ENCODE data around the gene SPPL2B.

GRCh38 chr19:2371656-2372055, 43.2 kb downstream of the SPPL2B start:
- TF ChIP-seq, protein P1, sequence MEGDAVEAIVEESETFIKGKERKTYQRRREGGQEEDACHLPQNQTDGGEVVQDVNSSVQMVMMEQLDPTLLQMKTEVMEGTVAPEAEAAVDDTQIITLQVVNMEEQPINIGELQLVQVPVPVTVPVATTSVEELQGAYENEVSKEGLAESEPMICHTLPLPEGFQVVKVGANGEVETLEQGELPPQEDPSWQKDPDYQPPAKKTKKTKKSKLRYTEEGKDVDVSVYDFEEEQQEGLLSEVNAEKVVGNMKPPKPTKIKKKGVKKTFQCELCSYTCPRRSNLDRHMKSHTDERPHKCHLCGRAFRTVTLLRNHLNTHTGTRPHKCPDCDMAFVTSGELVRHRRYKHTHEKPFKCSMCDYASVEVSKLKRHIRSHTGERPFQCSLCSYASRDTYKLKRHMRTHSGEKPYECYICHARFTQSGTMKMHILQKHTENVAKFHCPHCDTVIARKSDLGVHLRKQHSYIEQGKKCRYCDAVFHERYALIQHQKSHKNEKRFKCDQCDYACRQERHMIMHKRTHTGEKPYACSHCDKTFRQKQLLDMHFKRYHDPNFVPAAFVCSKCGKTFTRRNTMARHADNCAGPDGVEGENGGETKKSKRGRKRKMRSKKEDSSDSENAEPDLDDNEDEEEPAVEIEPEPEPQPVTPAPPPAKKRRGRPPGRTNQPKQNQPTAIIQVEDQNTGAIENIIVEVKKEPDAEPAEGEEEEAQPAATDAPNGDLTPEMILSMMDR (conservative IDR thresholded peaks at IDR 0.05; ENCODE audit: low read depth in 2 of 2), result no peak
- no peak for TF ChIP-seq EZH2 (IDR thresholded peaks at IDR 0.05; ENCODE audit: low read depth, unreplicated experiment)
- TF ChIP-seq POLR2AphosphoS5 (IDR thresholded peaks at IDR 0.05; ENCODE audit: low read depth), result no peak
- no peak for TF ChIP-seq EZH2phosphoT487 (IDR thresholded peaks at IDR 0.05; ENCODE audit: unreplicated experiment)
- no peak for TF ChIP-seq CREB1 (CRISPR knock-in tag; IDR thresholded peaks at IDR 0.05; ENCODE audit: low read depth)
- TF ChIP-seq REST (IDR thresholded peaks at IDR 0.05; ENCODE audit: unreplicated experiment), result no peak
- no peak for TF ChIP-seq ETS1 (IDR thresholded peaks at IDR 0.05)
- TF ChIP-seq JUNB (IDR thresholded peaks at IDR 0.05; ENCODE audit: unreplicated experiment), result no peak
- TF ChIP-seq ZNF114 (CRISPR knock-in tag; IDR thresholded peaks at IDR 0.05), result no peak
- TF ChIP-seq NANOG (IDR thresholded peaks at IDR 0.05; ENCODE audit: borderline replicate concordance), result no peak
- TF ChIP-seq STAT1 (IDR thresholded peaks at IDR 0.05; ENCODE audit: unreplicated experiment), result no peak
- no peak for TF ChIP-seq ZNF462 (CRISPR knock-in tag; IDR thresholded peaks at IDR 0.05)
- no peak for TF ChIP-seq ZNF331 (CRISPR knock-in tag; IDR thresholded peaks at IDR 0.05; ENCODE audit: low read depth)
